ENCODE measurements around the gene PRPSAP1.
"Not testable (repeated sequence)": the region's sequence is repeated elsewhere in the genome, so short reads cannot be mapped to it uniquely, and the experiment has no call there.

PRPSAP1 gene

DNA sequence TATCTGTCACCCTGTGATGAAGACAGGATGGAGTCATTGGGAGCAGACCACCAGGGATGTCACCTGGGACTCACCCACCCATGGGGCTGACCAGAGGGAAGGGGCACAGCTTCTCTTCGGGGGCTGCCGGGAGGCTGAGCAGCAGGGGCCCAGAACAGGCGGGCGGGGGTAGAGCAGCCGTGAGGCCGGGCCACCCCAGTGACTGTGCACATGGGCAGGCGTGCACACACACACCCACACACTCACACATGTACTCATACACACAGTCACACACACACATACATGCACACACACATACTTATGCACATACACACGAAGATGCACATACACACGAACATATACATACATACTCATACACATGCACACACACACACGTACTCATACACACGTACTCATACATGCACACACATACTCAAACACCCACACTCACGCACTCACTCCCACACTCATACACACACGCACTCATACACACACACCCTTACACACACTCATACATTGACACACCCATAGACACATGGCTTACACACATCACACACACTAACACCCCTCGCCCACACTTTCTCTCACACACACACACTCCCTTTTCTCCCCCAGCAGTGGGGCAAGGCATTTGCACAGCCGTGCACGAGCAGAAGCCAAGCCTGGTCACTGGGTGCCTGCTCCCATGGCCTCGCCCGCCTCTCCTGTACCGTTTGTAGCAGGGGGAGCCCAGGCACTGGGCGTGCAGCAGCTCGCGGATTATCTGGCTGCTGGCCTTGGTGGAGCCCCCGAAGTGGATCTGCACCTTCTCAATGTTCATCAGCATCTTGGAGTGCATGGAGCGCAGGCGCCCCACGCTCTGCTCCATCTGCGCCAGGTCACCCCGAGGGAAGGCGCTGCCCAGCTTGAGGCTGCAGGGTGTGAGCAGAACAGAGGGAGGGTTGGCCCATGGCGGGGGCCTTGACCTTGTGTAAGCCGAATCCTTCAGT lies 76.1 kb downstream of the PRPSAP1 start:
- DNase-seq (ENCODE audit: low read depth in 3 of 3), result no peak

DNA sequence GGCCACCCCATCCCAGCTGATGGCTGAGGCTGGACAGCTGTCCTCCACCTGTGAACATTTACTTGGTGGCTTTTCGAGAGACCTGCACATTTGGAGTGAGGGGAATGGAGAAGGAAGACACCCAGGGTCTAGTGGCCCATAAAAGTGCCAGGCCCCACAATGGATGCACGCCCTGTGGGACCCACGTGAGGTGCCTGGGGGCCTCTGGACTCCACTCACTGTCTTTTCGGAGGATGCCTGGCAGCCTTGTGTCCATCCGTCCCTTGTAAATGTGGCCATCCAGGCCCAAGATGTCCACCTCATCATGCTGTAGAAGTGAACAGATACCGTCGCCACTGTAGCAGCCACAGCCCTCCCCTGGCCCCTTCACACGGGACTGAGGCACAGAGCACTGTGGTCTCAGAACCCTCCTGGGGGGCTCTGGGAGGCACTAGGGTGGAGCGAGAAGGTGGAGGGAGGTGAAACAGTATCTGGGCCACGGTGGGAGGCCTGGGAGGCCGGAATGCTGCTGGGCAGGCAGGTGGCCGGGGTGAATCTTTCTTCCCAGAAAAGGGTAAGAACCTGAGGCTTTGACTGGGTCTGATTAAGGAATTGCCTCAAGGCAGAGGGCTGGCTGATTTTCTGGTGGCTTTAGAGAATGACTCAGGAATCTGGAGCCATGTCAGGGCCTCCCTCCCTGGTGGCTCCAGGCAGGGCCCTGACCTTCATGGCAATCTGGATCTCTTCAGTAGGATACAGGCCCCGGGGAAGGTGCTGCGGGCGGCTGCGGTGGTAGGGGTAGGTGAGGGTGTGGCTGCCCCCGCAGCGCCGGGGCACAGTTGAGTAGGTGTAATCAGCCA lies 77.0 kb downstream of the PRPSAP1 start:
- no peak for DNase-seq (ENCODE audit: low read depth in 3 of 3)

DNA sequence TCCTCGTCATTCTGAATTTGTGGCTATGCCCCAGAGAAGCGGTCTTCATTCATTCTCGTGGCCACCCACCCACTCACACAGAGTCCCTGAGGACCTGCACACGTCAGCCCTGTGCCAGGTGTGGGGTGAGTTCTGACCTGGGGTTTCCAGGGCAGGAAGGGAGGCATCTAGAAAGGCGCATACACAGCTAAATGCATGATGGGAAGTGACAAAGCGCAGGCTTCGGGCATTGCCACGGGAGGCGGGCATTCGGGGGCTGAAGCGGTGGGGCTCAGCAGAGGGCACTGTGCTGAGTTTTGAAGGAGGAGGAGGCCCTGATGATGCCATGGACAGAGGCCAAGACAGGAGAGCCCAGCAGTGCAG lies 77.7 kb downstream of the PRPSAP1 start:
- no peak for DNase-seq (ENCODE audit: low read depth in 3 of 3)

DNA sequence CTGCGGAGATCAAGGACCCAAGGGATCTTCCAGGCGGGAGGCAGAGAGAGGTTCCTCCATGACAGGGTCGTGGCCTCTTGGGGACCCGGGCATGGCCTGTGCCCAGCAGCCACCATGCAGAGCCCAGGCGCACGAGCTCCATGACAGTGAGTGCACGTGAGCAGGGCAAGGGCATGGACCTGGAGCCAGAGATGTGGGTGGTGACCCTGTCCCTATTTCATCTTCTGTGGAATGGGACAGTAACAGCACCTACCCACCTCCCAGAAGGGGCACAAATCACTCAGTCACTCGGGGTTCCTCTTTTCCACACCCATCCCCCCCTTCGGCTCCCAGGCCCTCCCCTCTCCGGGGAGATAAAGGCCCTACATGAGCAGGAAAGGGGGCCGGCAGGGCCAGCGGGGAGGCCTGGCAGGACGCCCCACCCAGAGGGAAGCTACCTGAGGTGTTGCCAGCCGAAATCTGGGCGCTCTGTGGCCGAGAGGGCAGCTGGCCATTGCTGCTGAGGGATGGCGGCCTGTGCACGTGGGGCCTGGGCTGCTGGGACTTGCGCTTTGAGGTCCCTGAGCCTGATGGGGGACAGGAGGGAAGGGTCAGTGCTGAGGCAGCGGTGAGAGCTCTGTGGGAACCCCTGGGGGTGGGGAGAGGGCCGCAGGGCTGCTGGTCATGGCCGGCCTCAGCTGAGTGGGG lies 78.2 kb downstream of the PRPSAP1 start:
- no peak for DNase-seq (ENCODE audit: low read depth in 3 of 3)

DNA sequence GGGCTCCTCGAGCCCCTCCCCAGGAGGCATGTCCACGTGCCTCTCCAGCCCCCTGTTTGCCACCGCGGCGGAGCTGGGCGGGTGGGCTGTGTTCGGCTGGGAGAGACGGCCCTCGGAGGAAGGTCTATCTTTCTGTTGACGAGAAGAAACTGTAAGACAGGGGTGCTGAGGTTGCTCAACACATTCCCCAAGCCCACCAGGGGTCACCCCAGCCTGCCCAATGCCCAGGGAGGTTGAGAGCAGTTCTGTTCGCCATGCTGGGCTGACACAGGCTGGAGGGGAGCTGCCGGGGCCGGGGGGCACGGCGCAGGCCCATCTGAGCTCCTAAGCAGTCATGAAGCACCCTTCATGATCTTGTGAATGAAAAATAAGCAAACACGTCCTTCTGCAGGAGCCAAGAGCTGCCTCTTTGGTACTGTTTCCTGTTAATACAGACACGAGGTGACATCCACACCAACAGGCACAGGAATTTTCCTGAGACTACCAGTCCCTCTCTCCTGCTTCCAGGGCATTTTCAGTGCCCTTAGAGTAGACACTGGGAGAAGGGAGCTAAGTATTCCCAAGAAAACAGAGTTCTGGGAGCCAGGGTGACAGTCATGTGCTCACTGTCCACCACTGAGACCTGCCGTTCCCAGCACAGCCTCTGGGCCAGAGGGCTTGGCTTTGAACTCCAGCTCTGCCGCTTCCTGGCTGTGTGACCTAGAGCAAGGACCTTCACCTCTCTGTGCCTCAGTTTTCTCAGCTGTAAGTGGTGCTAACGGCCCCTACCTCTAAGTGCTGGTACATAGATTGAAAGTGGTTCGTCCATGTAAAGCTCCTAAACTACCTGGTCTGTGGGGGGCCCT lies 79.4 kb downstream of the PRPSAP1 start:
- DNase-seq (ENCODE audit: low read depth in 3 of 3), result no peak

DNA sequence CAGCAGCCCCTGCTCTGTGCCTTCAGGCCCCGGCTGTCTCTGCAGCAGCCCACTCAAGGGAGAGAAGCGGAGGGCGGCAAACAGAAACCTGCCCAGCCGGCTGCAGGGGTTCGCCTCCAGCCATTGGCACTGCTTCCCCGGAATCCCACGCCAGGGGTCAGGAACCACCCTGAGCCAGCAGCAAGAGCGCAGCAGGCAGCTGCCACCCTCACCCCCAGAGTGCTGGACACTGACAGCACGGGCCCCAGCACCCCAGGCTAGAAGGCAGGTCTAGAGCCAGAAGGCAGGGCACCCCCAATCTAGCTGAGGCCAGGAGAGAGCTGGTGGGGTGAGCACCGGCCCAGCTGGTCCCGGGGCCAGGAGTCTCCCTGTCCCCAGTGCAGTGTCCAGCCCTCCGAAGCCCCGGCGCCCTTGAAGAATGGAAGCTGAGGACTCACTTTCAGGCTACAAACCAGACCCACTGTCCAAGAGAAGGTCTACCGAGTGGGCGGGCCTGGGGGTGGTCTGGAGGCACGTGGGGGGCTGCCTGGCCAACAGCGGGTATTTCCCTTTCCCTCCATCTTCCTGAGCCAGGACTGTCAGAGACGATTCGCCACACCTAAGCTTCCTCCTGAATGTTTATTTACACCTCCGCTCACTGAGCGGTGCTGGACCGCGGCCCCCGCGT lies 80.1 kb downstream of the PRPSAP1 start:
- no peak for DNase-seq (ENCODE audit: low read depth in 3 of 3)

DNA sequence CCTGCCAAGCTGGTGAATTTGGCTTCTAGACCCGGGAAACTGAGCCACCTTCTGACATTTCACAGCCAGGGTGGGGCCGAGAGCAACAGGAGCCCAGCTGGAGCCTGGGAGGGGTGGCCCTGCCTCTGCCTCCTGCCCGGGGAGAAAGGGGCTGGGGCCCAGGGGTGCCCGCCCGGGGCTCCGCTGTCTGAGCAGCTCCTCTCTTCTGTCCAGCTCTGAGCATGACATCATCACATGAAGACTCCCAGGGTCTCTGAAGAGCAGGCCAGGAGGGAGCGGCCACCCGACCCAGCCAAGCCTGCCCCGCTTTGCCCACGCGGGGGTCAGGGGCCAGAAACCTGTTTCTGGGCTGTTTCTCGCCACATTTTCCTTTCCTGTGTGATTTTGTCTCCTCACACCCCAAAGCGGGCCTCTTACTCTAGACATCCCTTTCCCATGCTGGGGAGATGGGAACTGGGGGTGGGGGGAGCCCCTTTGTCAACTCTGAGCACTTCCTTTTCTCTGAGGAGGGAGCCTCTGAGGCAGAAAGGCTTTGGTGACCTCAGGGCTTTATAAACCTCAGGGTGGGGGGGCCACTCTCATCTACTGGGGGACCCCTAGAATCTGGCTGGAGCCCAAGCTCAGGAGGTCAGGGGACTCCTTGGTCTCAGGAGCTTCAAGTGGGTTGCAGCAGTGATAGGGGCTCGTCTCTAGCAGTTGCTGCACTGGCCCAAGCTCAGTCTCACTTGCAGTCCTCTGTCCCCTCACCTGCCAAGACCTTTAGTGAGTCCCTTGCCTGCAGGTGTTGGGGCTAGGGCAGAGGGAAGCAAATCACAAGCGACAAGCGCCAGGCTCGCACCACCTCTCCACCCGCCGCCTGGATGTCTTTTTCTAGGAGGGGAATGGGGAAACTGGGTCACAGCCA lies 80.9 kb downstream of the PRPSAP1 start:
- DNase-seq (ENCODE audit: low read depth in 3 of 3), result peak in 2 of 3 donors; percentile 47 to 68

- peak; percentile 72 to 83 (median 83) for DNase-seq (ENCODE audit: low read depth in 3 of 3)
Measured at GRCh38 chr17:76271669-76272540, 81.8 kb downstream of the PRPSAP1 start.

GRCh38 chr17:76270770-76271668 lies 82.7 kb downstream of the PRPSAP1 start:
- DNase-seq (ENCODE audit: low read depth in 3 of 3), result no peak

- no peak for DNase-seq (ENCODE audit: low read depth in 3 of 3)
Measured at GRCh38 chr17:76270127-76270592, 83.6 kb downstream of the PRPSAP1 start.

DNA sequence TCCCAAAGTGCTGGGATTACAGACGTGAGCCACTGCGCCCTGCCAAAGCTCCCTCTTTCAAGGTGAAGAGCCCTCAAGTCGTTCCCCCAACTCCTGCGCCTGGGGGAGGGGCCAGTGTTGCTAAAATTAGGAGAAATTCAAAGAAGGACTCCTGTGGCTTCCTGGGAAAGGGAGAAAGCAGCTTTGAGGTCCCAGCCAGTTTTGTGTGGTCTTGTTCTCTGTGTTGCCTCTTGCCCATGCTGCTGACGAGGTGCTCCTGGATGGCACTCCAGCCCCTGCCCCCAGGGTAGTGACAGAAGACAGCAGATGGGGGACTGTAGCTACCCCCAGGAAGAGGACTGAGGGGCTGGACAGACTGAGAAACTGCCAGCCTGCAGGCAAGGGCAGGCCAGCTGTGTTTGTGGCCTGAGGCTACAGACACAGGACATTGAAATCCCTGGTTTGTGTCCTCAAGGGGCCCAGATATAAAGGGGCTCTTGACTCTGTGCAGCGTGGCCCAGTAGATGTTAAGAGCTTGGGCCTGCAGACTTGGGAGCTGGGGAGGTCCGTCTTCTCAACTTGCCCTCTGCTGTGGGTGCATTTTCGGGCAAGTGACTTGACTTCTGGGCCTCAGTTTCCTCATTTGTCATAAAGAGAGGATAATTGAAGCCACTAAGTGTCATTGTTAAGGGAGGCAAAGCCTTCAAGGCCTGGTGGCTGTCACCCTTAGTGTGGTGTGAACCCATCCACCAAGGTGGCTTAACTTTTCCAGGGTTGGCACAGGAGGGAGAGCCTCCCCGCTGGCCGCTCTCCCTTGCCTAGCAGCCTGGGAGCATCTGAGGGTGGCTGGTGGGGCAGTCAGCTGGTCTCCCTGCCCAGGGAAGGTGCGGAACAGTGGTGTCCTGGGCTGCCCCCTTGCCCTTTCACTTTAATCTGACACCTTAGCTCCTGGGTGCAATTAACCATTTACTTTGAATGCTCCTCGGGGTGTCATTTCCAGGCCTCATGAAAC lies 84.4 kb downstream of the PRPSAP1 start:
- DNase-seq (ENCODE audit: low read depth in 3 of 3), result no peak

DNA sequence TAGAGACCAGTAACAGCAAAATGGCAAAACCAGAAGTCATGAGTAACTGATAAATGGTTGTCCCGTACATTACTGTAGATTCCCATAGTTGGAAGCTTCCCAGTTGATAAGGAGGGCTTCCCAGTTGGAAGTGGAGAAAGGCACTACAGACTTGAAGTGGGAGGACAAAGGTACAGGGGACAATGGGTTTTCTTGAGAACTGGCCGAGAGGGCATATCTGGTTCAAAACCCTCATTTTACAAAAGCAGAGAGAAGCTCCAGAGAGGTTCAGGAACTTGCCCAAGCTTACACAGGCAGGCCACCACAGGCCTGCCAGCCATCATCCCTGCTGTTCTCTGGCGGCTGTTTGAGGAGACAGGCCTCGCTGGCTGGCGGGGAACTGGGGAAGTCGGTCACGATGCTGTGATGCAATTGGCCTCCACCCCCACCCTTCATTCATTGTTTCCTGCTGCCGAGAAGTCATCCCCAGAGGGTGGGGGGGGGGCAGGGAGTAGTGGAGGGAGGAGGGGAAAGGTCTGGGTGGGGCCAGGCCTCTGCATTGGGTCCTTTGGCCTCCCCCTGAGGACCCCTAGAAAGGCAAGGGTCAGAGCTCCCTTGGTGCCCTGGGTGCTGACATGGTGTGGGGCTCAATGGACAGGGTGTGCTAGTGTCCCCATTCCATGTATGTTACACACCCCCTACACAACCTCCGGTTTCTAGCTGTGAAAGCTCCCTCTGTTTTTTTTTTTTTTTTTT lies 85.5 kb downstream of the PRPSAP1 start:
- peak; percentile 60 to 79 (median 77) for DNase-seq (ENCODE audit: low read depth in 3 of 3)

GRCh38 chr17:76267581-76268001 lies 86.1 kb downstream of the PRPSAP1 start:
- DNase-seq (ENCODE audit: low read depth in 3 of 3), result not testable (repeated sequence)

- DNase-seq (ENCODE audit: low read depth in 3 of 3), result no peak
Measured at GRCh38 chr17:76267051-76267576, 86.6 kb downstream of the PRPSAP1 start.

Measured in stimulated activated CD4-positive, alpha-beta T cell treated with anti-CD3 and anti-CD28 coated beads, TNF-alpha, amount 100 ng/mL, for 48 hours (primary cell).